Vagina (tissue), 2 donors: ENCODE measurements around the gene DERL3.

ENCODE experiments used
- CTCF ChIP-seq, 3 experiments: fragments of 450-650 bp in 2 of 3; fragments of 200-600 bp in 1 of 3; sonication (generic) in 1 of 3; IDR thresholded peaks; one replicate each; pipeline ENCODE4 v1.5.1; 2017 to 2019; ENCODE audit warnings: antibody characterized with exemption in 3 of 3, mild to moderate bottlenecking in 2 of 3, moderate library complexity in 2 of 3
- POLR2AphosphoS5 ChIP-seq, 2 donors: sonication (generic); formaldehyde crosslinking; IDR thresholded peaks; one replicate each; pipeline ENCODE4 v1.9.0; 2017; ENCODE audit warnings: antibody characterized with exemption in 2 of 2, mild to moderate bottlenecking in 2 of 2, low read depth in 1 of 2; ENCODE audit not compliant: insufficient read depth in 1 of 2

- TF ChIP-seq CTCF (IDR thresholded peaks at IDR 0.05): no peak
- no peak for TF ChIP-seq POLR2AphosphoS5 (IDR thresholded peaks at IDR 0.05; ENCODE audit: insufficient read depth in 1 of 2, low read depth in 1 of 2)
Observed at GRCh38 chr22:23825246-23825905, 13.4 kb downstream of the DERL3 start.
